A549 (cell line): ENCODE measurements around the gene CMAS. TPM values are rescaled to one million over a fixed set of nuclear protein-coding genes. Genes with fewer than 3 reads are reported as not detected.
"Not testable (repeated sequence)": the region's sequence is repeated elsewhere in the genome, so short reads cannot be mapped to it uniquely, and the experiment has no call there.

Source experiments
- ATAC-seq, 2 experiments: fragments of 200-7000 bp in 1 of 2; fragments of >200 bp in 1 of 2; cut with Nextera tagmentation in 1 of 2; cut with Tn5 transposase in 1 of 2; 3 replicates each; pipeline versions ENCODE4 v1.8.0 to v1.9.1; 2018 to 2020; ENCODE audit warnings: mild to moderate bottlenecking in 1 of 2, moderate library complexity in 1 of 2
- CTCF ChIA-PET: fragments of 300-600 bp; sonication (Branson Sonifier 250); formaldehyde crosslinking; extraction: SDS; loops from one replicate; lab custom pipeline; 2021; ENCODE audit warnings: antibody characterized with exemption, inconsistent platforms; lab: Yijun Ruan, JAX
- POLR2A ChIA-PET: fragments of 350-600 bp; formaldehyde crosslinking; extraction: SDS; loops from one replicate; lab custom pipeline; 2021; ENCODE audit warnings: antibody characterized with exemption, inconsistent platforms; lab: Yijun Ruan, JAX
- DNase-seq, 2 experiments: peaks; one replicate each; pipeline versions ENCODE4 v3.0.0 to v3.0.0-alpha.2; 2011 to 2016; ENCODE audit warnings: low read depth in 1 of 2, low spot score in 1 of 2
- FAIRE-seq: peaks from 2 replicates; lab custom pipeline; 2011; peaks lifted over from hg19 to GRCh38; lab: Jason Lieb, UNC
- H3K27ac ChIP-seq, 2 experiments: fragments of >200 bp; sonication (Bioruptor Twin); formaldehyde crosslinking; 3 replicates each; pipeline ENCODE4 v1.5.1; 2016 to 2017
- H3K4me1 ChIP-seq: fragments of >200 bp; sonication (Bioruptor Twin); formaldehyde crosslinking; 3 replicates; pipeline ENCODE4 v1.6.1; 2016
- H3K4me2 ChIP-seq: fragments of >200 bp; sonication (Bioruptor Twin); formaldehyde crosslinking; 3 replicates; pipeline ENCODE4 v1.6.1; 2016
- H3K4me3 ChIP-seq: fragments of >200 bp; sonication (Bioruptor Twin); formaldehyde crosslinking; 3 replicates; pipeline ENCODE4 v1.5.1; 2016
- H3K9me3 ChIP-seq: fragments of >200 bp; sonication (Bioruptor Twin); formaldehyde crosslinking; 3 replicates; pipeline ENCODE4 v1.6.1; 2016
- ATOH8 ChIP-seq: fragments of 250-450 bp; sonication (Bioruptor Pico); IDR thresholded peaks from 2 replicates; pipeline ENCODE4 v1.5.0; 2020; ENCODE audit warnings: low read depth, mild to moderate bottlenecking, moderate library complexity
- CHD2 ChIP-seq: fragments of 150-350 bp; IDR thresholded peaks from 2 replicates; pipeline ENCODE4 v1.6.1; 2014; ENCODE audit warnings: low read length; ENCODE audit not compliant: partially characterized antibody
- CTCF ChIP-seq: fragments of >200 bp; sonication (Bioruptor Twin); formaldehyde crosslinking; IDR thresholded peaks from 3 replicates; pipeline ENCODE4 v1.5.1; 2016
- EHF ChIP-seq: fragments of 250-450 bp; sonication (Bioruptor Pico); IDR thresholded peaks from 2 replicates; pipeline ENCODE4 v1.5.0; 2020; ENCODE audit warnings: mild to moderate bottlenecking
- ELK1 ChIP-seq: fragments of 150-350 bp; IDR thresholded peaks from 2 replicates; pipeline ENCODE4 v1.6.1; 2014; ENCODE audit warnings: low read depth, mild to moderate bottlenecking, low read length
- ESRRA ChIP-seq: fragments of 150-350 bp; IDR thresholded peaks from 2 replicates; pipeline ENCODE4 v1.6.1; 2014; ENCODE audit warnings: mild to moderate bottlenecking, low read length, borderline replicate concordance
- GATA3 ChIP-seq: IDR thresholded peaks from 2 replicates; pipeline ENCODE4 v1.6.1; 2012; ENCODE audit warnings: borderline replicate concordance
- HDAC2 ChIP-seq: fragments of 200-600 bp; sonication (generic); IDR thresholded peaks from 2 replicates; pipeline ENCODE4 v1.6.1; 2016
- HES2 ChIP-seq: fragments of >200 bp; sonication (Bioruptor Twin); formaldehyde crosslinking; IDR thresholded peaks from 2 replicates; pipeline ENCODE4 v1.6.1; 2016
- JUN ChIP-seq, 2 experiments: fragments of >200 bp; sonication (Bioruptor Twin); formaldehyde crosslinking; IDR thresholded peaks; 2 replicates in 1 of 2; 3 replicates in 1 of 2; pipeline ENCODE4 v1.6.1; 2016 to 2017
- KDM5A ChIP-seq: fragments of 200-600 bp; sonication (generic); IDR thresholded peaks from 2 replicates; pipeline ENCODE4 v1.6.1; 2016; ENCODE audit warnings: antibody characterized with exemption, mild to moderate bottlenecking
- MAFK ChIP-seq: fragments of 450-650 bp; IDR thresholded peaks from 2 replicates; pipeline ENCODE4 v1.6.1; 2014; ENCODE audit not compliant: partially characterized antibody
- MAX ChIP-seq: IDR thresholded peaks from 2 replicates; pipeline ENCODE4 v1.6.1; 2012
- NPAS2 ChIP-seq: fragments of 250-450 bp; sonication (Bioruptor Pico); IDR thresholded peaks from 2 replicates; pipeline ENCODE4 v1.8.0; 2022; ENCODE audit warnings: mild to moderate bottlenecking, moderate library complexity, borderline replicate concordance
- POLR2AphosphoS2 ChIP-seq: conservative IDR thresholded peaks from 2 replicates; pipeline ENCODE4 v1.6.1; 2012; ENCODE audit warnings: low read length, improper control_type of control experiment, inconsistent platforms
- RAD21 ChIP-seq, 2 experiments: fragments of >200 bp in 1 of 2; sonication (Bioruptor Twin) in 1 of 2; formaldehyde crosslinking in 1 of 2; IDR thresholded peaks in 1 of 2; conservative IDR thresholded peaks in 1 of 2; 2 replicates in 1 of 2; 3 replicates in 1 of 2; pipeline ENCODE4 v1.6.1; 2012 to 2018; ENCODE audit warnings: inconsistent platforms in 1 of 2
- RARB ChIP-seq: fragments of 250-450 bp; sonication (Bioruptor Pico); IDR thresholded peaks from 2 replicates; pipeline ENCODE4 v1.8.0; 2021; ENCODE audit warnings: mild to moderate bottlenecking, moderate library complexity
- SMC3 ChIP-seq: fragments of >200 bp; sonication (Bioruptor Twin); formaldehyde crosslinking; IDR thresholded peaks from 3 replicates; pipeline ENCODE4 v1.6.1; 2018; ENCODE audit warnings: inconsistent platforms
- SREBF2 ChIP-seq: fragments of 450-650 bp; IDR thresholded peaks from 2 replicates; pipeline ENCODE4 v1.6.1; 2014; ENCODE audit warnings: mild to moderate bottlenecking, moderate library complexity
- USF2 ChIP-seq: fragments of 450-650 bp; IDR thresholded peaks from 2 replicates; pipeline ENCODE4 v1.6.1; 2014; ENCODE audit warnings: antibody characterized with exemption
- ZFP36 ChIP-seq: fragments of 450-650 bp; IDR thresholded peaks from 2 replicates; pipeline ENCODE4 v1.6.1; 2014; ENCODE audit warnings: borderline replicate concordance; ENCODE audit not compliant: partially characterized antibody
- ZSCAN20 ChIP-seq: fragments of 250-450 bp; sonication (Bioruptor Pico); IDR thresholded peaks from 2 replicates; pipeline ENCODE4 v1.8.0; 2022; ENCODE audit warnings: mild to moderate bottlenecking, moderate library complexity
- WGBS: methylation state at CpG from one replicate; pipeline ENCODE4 v1.1.6; 2017; ENCODE audit errors: missing lambda C conversion rate; 5-methylcytosine and 5-hydroxymethylcytosine counted together
- polyA plus RNA-seq, 4 experiments: library from polyadenylated mRNA; depleted of rRNA in 3 of 4; stranded (reverse); fragments of >200 nt; fragmentation: RNase III in 1 of 4; extraction: RNeasy Plus Mini Kit Qiagen cat#74134 plus additional on column Dnase treatment in 1 of 4; gene quantifications; 2 replicates in 3 of 4; 3 replicates in 1 of 4; pipeline ENCODE4 v1.2.3, GENCODE V29; 2011 to 2017

The CMAS gene
- polyA plus RNA-seq, 2 of the 4 experiments (the other 2 are of a cell fraction), result 47.1 to 68.2 TPM

- TF ChIP-seq MAX, result no peak
These were observed 42.9 kb downstream of the CMAS start (continued) for GRCh38 chr12:22088886-22089285.

GRCh38 chr12:22089486-22089885 is 43.5 kb downstream of the CMAS start:
- WGBS, result 30% methylated on average over 2 of the region's 2 CpGs
- DNase-seq (no peak), FAIRE-seq (no peak), ATAC-seq (no peak)
- H3K4me3 ChIP-seq, result no peak overlapping the region
- no peak overlapping the region for H3K4me2 ChIP-seq
- ChIA-PET CTCF (interaction anchor here (1.0 to 4.1 kb wide), 2 partner anchors 246 to 354 kb away, joined by 4 to 17 read pairs; no protein-coding TSS in a partner anchor), POLR2A (interaction anchor here (0.9 kb wide), 1 partner anchor 455 kb away, joined by 3 read pairs; the partner anchor contains the start of gene C2CD5)
- TF ChIP-seq POLR2AphosphoS2 (no peak), NPAS2 (CRISPR knock-in tag) (no peak), ELK1 (no peak), KDM5A (no peak), CTCF (no peak)
- no peak overlapping the region for H3K27ac ChIP-seq
- H3K9me3 ChIP-seq, result no peaks in the 10 kb centered on the region
- no peaks in the 10 kb centered on the region for H3K4me1 ChIP-seq

- POLR2A ChIA-PET, DNase-seq, H3K4me1 ChIP-seq, H3K9me3 ChIP-seq, ATAC-seq, H3K27ac ChIP-seq, FAIRE-seq, H3K4me2 ChIP-seq, H3K4me3 ChIP-seq: not testable (repeated sequence)
- 35% methylated on average over 2 of the region's 2 CpGs for WGBS
- CTCF ChIA-PET, result interaction anchor here (0.6 to 4.5 kb wide), 4 partner anchors 12 to 344 kb away, joined by 3 to 30 read pairs (median 6); no protein-coding TSS in a partner anchor
These were observed 53.0 kb downstream of the CMAS start for GRCh38 chr12:22099062-22099461.

- POLR2A ChIA-PET, result no interaction called here
- 52% methylated on average over 6 of the region's 6 CpGs for WGBS
- CTCF ChIA-PET, result interaction anchor here (0.6 to 4.5 kb wide), 11 partner anchors 9 to 403 kb away, joined by 3 to 30 read pairs (median 4); no protein-coding TSS in a partner anchor
- no peak for TF ChIP-seq SREBF2
- TF ChIP-seq GATA3, result no peak
- peak; percentile 41 for TF ChIP-seq CTCF
- no peak for TF ChIP-seq HDAC2
- no peak for TF ChIP-seq ZFP36
- no peak for TF ChIP-seq MAFK
- no peak for TF ChIP-seq ESRRA
- no peak for TF ChIP-seq EHF (CRISPR knock-in tag)
- TF ChIP-seq ZSCAN20 (CRISPR knock-in tag), result no peak
- TF ChIP-seq ATOH8 (CRISPR knock-in tag), result no peak
- peak; percentile 45 to 61; a peak in 4 of 5 replicates for TF ChIP-seq RAD21 (conservative IDR thresholded peaks at IDR 0.05 in 1 of 2, IDR thresholded peaks at IDR 0.05 in 1 of 2)
- TF ChIP-seq KDM5A, result no peak
- TF ChIP-seq JUN (IDR thresholded peaks at IDR 0.05), result no peak
- peak; percentile 52 for TF ChIP-seq SMC3
- no peak for TF ChIP-seq HES2
- TF ChIP-seq RARB (CRISPR knock-in tag), result no peak
- TF ChIP-seq CHD2, result no peak
- TF ChIP-seq USF2, result no peak
These were observed 55.1 kb downstream of the CMAS start for GRCh38 chr12:22100958-22101748.

More at GRCh38 chr12:22100958-22101748, 55.1 kb downstream of the CMAS start:
- no peaks in the 10 kb centered on the region for H3K4me1 ChIP-seq
- DNase-seq (peak in 1 of 2 experiments; percentile 60), FAIRE-seq (peak; percentile 67), ATAC-seq (peak; percentile 50 to 80; a peak in 4 of 6 replicates)
- no peak overlapping the region for H3K4me3 ChIP-seq
- no peak overlapping the region for H3K27ac ChIP-seq
- H3K4me2 ChIP-seq, result no peak overlapping the region
- H3K9me3 ChIP-seq, result no peaks in the 10 kb centered on the region
